WI38 (cell line): ENCODE data around the gene ZNF117.

ENCODE experiments used
- H3K4me3 ChIP-seq: 2 replicates; pipeline ENCODE4 v1.5.1; 2011; ENCODE audit warnings: low read depth, mild to moderate bottlenecking, control low read depth, low read length
- TF ChIP-seq, protein P1 (sequence below): IDR thresholded peaks from 2 replicates; pipeline ENCODE4 v1.5.1; 2012; ENCODE audit warnings: low read depth, mild to moderate bottlenecking, control low read depth, low read length

The ZNF117 gene

DNA sequence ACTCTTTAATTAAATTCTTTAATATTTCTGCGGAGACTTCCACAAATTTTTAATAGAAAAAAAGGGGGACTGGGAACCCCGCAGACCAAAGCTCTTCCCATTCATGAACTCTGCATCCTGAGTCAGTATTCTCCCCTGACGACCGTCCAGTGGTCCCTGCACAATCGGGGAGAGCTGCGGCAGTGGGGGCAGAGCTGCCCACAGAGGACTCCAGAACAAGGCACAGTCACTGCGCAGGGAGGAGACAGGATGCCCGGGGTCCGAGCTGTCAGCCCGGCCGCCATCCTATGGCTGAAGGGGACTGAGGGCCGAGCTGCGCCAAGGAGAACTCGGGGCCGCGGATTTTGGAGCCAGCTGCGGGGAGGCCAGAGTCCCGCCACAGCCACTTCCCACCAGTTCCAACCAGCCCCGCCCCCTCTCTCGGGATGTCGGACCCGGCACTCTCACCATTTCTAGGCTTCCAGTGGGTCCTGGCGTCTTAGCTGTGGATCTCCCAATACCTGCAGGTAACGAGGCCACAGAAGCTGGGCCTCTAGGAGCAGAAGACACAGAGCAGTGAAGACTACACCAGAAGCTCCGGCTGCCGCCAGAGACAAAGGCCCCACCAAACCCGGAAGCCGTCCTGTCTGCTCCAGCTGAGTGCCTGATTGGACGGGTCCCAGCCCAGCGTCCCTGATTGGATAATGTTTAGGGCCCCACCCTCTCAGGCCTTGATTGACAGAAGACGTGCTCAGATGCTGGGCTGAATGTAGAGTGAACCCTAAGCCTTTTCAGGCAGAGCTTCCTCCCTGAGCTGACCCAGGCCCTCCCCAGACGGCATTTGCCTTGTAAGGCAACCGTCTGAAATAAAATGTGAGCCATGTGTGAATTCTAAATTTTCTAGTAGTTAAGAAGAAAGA, 15.5 kb upstream of the ZNF117 start, which contains the start of gene ERV3-1:
ERV3-1 (minus strand) TSS at position 594 of the 899 bp plus-strand sequence. CDS start 13,661 bp downstream, outside the sequence.
- TF ChIP-seq, protein P1, sequence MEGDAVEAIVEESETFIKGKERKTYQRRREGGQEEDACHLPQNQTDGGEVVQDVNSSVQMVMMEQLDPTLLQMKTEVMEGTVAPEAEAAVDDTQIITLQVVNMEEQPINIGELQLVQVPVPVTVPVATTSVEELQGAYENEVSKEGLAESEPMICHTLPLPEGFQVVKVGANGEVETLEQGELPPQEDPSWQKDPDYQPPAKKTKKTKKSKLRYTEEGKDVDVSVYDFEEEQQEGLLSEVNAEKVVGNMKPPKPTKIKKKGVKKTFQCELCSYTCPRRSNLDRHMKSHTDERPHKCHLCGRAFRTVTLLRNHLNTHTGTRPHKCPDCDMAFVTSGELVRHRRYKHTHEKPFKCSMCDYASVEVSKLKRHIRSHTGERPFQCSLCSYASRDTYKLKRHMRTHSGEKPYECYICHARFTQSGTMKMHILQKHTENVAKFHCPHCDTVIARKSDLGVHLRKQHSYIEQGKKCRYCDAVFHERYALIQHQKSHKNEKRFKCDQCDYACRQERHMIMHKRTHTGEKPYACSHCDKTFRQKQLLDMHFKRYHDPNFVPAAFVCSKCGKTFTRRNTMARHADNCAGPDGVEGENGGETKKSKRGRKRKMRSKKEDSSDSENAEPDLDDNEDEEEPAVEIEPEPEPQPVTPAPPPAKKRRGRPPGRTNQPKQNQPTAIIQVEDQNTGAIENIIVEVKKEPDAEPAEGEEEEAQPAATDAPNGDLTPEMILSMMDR: no peak
- peak within 1 kb of the TSS; percentile 93 for H3K4me3 ChIP-seq

DNA sequence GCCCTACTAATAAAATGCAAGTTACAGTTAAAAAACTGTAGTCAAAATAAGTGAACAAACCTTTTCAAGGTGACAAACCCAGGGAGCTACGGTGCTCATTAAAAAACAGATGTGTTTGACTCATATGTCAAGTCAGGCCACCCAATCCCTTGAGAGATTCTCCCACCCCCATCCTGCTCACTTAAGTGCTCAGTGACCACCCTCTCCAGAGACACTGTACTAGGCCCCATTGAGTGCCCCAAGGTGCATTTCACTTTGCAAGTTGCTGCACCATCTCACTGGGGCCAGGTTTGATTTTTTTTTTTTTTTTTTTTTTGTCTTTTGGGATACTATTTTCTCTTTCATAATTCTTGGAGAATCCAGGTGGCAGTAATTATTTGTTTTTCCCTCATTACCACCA, 13.7 kb upstream of the ZNF117 start:
- TF ChIP-seq, protein P1: no peak
- H3K4me3 ChIP-seq: no peak overlapping the region

DNA sequence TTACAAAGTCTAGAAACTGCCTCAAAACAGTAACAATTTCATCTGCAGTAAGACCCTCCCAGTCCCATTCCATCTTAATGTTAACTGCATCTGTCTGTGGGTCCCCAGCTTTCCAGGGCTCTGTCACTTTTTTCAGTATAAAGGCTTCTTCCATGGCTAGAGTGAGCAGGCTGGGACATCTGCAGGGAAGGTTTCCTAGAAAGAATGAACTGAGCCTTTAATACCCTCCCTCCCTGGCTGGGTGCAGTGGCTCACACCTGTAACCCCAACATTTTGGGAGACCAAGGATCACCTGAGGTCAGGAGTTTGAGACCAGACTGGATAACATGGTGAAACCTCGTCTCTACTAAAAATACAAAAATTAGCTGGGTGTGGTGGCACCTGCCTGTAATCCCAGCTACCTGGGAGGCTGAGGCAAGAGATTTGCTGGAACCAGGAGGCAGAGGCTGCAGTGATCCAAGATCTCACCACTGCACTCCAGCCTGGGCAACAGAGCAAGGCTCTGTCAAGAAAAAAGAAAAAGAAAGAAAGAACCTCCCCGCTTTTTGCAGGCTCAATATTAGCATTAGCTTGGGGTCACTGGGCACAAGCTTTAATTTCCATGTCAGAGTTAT, 12.2 kb upstream of the ZNF117 start:
- H3K4me3 ChIP-seq: no peak overlapping the region
- TF ChIP-seq, protein P1: no peak

DNA sequence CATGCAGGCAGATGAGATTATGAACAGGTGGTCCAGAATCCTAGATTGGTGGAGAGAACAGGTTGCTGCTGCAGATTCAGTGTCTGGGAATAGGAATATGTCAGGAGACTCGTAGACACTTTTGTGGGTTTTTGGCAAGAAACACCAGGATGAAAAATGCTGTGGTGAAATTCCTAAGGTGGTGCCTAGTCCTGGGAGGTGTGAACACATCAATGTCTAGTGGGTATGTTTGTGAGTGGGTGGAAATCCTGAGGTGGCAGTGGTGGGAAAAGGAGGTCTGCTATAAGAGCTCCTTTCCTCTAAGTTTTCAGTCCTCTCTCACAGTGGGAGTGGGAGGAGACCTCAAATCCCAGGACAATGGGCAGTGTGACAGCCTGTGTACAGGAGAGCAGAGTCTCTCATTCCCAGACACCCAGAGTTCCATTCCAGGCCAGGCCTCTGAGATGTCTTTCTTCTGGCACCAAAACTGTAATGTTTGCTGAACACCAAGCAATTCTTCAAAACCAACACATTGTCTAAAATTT, 10.5 kb upstream of the ZNF117 start:
- H3K4me3 ChIP-seq: no peak overlapping the region
- TF ChIP-seq, protein P1: no peak

DNA sequence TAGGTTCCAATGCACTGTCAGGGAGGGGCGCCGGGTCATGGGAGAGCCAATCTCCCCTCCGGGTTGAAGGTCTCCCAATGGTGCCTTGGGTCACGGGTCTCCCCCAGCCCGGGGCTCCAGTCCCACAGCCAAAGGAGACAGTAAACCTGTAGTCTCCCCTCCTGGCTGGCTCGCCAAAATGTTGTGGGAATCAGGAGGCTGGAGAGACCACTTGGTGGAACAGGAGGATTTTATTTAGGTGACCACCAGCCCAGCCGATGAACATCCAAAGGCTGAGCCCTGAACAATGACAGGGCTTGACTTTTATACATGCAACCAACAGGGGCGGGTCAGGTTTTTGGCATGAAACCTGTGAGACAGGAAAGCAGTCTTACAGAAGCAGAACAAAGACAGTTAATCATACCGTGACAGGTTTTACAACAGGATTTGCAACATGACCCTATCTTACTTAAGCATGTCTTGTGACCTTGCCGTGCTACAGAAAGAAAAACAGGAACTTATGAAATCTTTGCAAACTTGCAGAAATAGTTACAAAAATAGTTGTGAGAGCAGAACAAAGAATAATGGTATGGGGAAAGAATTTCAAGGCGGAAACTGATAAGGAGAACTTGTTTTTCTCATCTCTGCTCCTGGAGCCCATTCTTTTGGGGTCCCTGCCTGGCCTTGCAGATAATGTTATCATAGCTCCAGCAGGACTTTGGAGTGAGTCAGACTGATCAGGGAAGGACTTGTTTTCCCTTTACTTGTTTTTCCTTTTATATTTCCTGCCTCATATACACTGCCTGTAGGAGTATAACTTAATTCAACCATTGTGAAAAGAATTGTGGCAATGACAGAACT, 8.5 kb upstream of the ZNF117 start:
- TF ChIP-seq, protein P1: no peak
- no peak overlapping the region for H3K4me3 ChIP-seq

DNA sequence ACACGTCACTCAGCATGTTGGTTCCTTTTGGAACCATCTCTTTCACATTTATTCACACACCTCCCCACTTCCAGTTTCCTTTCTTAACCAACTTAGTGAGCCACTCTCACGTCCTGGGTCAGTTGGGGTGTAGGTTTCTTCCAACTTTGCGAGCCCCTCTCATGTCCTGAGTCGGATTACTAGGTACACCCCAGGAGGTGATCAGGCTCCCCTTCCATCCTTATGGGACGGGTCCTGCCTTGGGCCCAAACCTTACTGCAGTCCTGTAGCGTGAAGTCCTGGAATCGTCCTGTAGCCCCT, 8.0 kb upstream of the ZNF117 start:
- H3K4me3 ChIP-seq: no peak overlapping the region

More for the DNA sequence above, 8.0 kb upstream of the ZNF117 start:
- TF ChIP-seq, protein P1: no peak
